ENCODE measurements around the gene KIF26A.
A peak's percentile ranks its signal among the peaks of the same experiment; 100 is the strongest.

KIF26A gene

DNA sequence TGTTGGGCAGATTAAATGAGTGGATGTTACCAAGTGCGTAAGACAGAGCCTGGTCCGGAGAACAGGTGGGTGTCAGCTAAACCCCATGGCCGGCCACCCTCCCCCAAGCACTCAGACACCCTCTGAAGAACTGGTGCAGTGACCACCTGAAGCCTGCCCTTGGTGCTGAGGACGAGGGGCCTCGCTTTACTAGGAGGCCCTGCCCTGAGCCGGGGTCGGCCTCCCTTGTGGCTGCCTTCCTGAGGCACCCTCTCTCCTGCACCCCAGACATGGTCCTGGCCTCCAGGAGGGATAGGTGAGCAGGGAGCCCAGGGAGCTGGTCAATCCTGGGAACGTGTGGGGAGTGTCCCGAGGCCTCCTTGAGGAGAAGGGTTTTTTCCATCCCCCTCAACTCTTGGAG, 4.9 kb upstream of the KIF26A start:
- no peak for DNase-seq

DNA sequence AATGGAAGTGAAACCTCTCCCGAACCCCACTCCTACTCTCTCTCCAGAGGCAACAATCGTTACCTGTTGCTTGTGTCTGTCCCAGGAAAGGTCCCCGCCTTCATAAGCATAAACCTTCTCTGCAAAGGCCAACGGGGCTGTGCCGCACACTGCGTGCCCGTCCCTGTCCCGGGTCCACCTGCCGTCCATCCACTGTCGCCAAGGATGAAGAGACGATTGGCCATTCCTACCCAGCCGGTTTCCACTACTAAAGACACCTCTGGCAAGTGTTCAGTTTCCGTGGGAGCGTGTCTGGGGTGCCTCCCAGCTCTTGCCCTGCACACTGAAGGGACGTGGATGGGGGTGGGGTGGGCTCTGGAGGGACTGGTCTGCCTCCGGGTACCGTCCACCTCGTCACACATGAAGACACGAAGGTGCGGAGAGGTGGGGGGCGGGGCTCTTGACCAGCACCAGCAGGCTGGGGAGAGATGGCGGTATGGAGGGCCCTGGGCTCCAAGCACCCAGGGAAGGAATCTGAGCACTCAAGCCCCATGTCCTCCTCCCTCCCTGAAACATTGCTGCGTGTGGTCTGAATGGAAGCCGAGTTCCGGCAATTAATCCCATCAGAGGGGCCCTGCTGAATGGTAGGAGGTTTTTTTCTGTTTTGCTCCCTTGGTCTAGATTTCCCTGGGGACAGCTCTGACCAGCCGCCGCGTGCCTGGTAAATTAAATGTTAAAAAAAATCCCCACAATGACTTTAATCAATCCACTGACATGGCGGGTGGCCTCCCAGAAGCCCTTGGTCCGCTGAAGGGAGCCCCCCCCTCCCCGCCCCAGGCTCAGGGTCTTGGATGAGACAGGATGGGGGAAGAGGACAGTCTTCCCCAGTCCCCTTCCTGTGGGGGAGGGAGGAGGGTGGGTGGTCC, 4.1 kb upstream of the KIF26A start:
- no peak for DNase-seq

DNA sequence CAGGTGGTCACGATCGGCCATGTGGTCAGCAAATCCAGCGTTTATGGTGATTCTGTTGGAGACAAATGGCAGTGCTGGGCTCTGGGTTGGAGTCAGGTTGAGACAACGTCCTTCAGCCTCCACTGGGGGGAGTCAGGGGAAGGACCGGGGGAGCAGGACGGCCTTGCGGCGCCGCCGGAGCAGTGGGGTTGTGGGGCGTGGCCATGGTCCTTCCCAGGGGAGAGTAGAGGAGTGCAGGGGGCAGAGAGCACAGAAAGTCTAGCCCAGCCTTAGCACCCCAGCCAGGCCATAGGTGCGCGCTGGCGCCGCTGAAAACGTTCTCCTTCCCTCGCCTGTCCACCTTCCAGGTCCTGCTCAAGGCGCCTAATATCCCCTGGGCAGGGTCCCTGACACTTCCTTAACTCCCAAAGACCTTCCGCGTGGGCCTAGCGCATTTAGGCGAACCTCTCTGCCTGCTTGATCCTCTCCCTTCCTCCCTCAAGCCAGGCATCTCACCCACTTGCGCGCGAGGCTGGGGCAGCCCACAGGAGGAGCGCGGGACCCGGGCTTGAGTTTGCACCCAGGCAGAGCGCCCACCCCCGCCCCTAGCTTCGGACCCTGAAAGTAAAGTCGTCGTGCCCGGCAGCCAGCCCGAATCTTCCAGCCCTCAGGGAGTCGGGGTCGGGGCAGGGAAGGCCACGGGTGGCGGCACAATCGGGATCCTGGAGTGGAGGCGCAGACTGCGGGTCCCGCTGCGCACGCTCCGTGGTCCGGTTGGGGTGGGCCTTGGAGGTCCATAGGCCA, 3.1 kb upstream of the KIF26A start:
- no peak for DNase-seq

- no peak for DNase-seq
Measured at GRCh38 chr14:104135904-104136471, 2.4 kb upstream of the KIF26A start.

GRCh38 chr14:104136472-104137296, 1.7 kb upstream of the KIF26A start:
- DNase-seq = no peak

GRCh38 chr14:104137297-104138097, 890 bp upstream of the KIF26A start:
- DNase-seq = peak; percentile 72

GRCh38 chr14:104138718-104139459, 502 bp downstream of the KIF26A start:
- DNase-seq = no peak

DNA sequence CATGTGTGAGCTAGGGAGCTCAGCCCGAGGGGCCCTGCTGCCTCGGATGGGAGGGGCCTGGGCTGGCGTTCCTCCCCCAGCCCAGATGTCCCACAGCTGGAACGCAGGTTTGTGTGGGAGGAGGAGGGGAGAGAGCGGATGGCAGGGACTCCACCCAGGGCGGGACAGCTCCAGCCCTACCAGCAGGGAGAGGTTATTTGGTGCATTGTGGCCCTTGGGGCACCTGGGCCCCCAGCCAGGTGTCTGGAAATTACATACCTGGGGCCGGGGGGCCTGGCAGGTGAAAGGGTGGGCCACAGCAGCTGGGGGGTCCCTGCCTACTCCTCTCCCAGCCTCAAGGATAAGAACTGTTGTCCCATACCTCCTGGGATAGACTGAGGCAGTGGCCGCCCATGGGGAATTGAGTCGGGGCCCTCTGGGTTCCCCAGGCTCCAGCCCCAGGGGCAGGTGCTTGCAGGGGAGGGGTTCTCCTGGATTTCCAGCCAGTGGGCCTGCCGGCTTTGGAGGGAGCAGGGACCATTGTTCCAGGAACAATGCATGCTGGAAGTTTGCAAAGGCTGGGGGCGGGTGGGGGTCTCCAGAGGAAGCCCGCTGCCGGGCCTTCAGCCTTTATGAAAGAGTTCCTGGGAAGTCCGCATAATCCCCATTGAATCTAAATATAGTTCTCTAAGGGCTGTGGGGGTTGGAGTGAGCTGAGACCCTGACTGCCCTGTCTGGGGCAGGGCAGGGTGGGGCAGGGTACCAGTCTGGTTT, 1.2 kb downstream of the KIF26A start:
- no peak for DNase-seq

DNA sequence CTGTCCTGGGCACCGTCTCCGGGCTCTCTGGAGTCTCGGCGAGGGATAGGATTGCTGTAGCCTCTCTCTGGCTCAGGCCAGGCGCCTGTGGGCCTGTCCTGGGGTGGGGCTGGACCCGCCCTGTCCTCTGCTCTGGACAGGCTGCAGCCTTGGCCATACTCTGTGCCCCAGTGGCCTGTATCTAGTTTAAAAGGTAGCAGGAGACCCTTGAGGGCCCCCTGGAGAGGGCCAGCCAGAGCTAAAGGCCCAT, 1.8 kb downstream of the KIF26A start:
- no peak for DNase-seq

DNA sequence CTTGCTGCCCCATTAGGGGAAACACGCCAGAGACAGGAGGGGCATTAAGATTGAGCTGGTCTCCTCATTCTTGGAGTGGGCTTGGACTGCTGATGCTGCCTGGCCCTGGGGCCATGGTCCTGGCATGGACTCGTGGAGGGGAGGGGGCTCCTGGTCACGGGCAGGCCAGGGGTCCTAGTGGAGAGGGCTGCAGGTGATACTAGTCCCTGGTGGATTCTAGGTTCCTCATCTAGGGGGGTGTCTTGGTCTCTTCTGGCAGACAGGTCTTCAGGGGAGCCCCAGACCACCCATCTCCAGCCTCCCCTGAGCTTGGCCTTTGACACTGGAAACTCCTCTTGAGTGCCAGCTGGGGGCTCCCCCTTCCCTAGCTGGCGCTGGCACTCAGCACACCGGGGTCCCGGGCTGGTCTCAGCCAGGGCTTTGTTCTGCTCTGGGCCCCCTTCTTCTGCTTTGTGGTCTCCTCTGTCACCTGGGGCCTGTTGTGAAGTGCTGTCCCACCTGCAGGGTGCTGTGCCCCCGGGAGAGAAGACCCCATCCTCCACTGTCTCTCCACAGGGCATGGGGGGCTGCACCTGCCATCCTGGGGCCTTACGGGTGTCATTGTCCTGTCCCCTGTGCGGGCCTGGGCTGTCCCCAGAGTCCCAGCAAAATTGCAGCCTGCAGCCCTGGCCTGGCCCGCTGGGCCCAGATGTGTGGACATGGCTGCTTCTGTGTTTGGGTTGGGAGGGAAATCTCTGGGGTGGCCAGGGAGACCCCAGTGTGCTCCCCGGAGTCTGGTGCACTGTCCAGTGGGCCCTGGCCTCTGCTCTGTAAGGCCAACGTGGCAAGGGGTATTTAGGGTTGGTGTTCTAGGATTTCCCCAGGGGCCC, 2.3 kb downstream of the KIF26A start:
- DNase-seq = no peak

- DNase-seq = no peak
Measured at GRCh38 chr14:104141621-104142091, 3.3 kb downstream of the KIF26A start.

GRCh38 chr14:104142136-104142945, 4.0 kb downstream of the KIF26A start:
- DNase-seq = no peak

GRCh38 chr14:104142946-104143470, 4.6 kb downstream of the KIF26A start:
- no peak for DNase-seq

- no peak for DNase-seq
Measured at GRCh38 chr14:104143521-104144452, 5.4 kb downstream of the KIF26A start.

DNA sequence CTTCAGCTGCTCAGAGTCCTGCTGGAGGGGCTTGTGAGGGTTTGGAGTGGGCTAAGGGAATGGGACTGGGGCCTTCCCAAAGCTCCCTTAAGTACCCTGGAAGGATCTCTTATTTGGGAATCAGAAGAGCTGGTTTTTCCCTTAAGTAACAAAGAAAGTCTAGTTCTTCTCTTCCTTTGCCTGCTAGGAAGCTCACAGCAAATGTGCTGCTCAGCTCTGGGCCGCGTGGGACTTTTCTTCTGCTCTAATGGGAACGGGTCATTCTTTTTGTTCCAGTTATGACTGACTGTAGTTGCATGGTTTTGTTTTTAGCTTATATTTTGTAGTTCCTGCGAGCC, 6.0 kb downstream of the KIF26A start:
- no peak for DNase-seq

GRCh38 chr14:104144911-104145825, 6.8 kb downstream of the KIF26A start:
- DNase-seq = no peak
